Peyer's patch (tissue), 4 donors: ENCODE measurements around the gene C1QTNF9B.

Source experiments
- CTCF ChIP-seq, 6 experiments: fragments of 450-650 bp in 4 of 6; fragments of 200-600 bp in 2 of 6; sonication (generic) in 1 of 6; IDR thresholded peaks; one replicate each; pipeline ENCODE4 v1.5.1; 2017 to 2019; ENCODE audit warnings: antibody characterized with exemption in 6 of 6, mild to moderate bottlenecking in 3 of 6, moderate library complexity in 1 of 6
- POLR2A ChIP-seq, 2 donors: fragments of 450-650 bp; IDR thresholded peaks; one replicate each; pipeline ENCODE4 v1.5.1; 2017; ENCODE audit warnings: antibody characterized with exemption in 2 of 2, mild to moderate bottlenecking in 2 of 2, moderate library complexity in 2 of 2

- TF ChIP-seq POLR2A (IDR thresholded peaks at IDR 0.05): no peak
- no peak for TF ChIP-seq CTCF (IDR thresholded peaks at IDR 0.05)
These were observed 49.3 kb downstream of the C1QTNF9B start for GRCh38 chr13:23848019-23848418.
